MG63 (cell line): ENCODE results near the gene MIDN. TPM values are rescaled to one million over a fixed set of nuclear protein-coding genes. Genes with fewer than 3 reads are reported as not detected.
"Not testable (repeated sequence)": the region's sequence is repeated elsewhere in the genome, so short reads cannot be mapped to it uniquely, and the experiment has no call there.

Source experiments
- DNase-seq: peaks from one replicate; pipeline ENCODE4 v3.0.0-alpha.2; 2020
- H3K27me3 ChIP-seq: fragments of 250-450 bp; sonication (Bioruptor Pico); 2 replicates; pipeline ENCODE4 v1.5.1; 2020; ENCODE audit warnings: mild to moderate bottlenecking, moderate library complexity
- H3K36me3 ChIP-seq: fragments of 250-450 bp; sonication (Bioruptor Pico); 2 replicates; pipeline ENCODE4 v1.5.1; 2020; ENCODE audit warnings: mild to moderate bottlenecking, moderate library complexity
- H3K4me3 ChIP-seq: fragments of 250-450 bp; sonication (Bioruptor Pico); 2 replicates; pipeline ENCODE4 v1.5.1; 2020; ENCODE audit warnings: mild to moderate bottlenecking, moderate library complexity
- H3K9me3 ChIP-seq: fragments of 250-450 bp; sonication (Bioruptor Pico); 2 replicates; pipeline ENCODE4 v1.5.1; 2020; ENCODE audit warnings: mild to moderate bottlenecking, moderate library complexity
- total RNA-seq: library from RNA; depleted of rRNA; stranded (reverse); fragments of >200 nt; shearing (Covaris generic); gene quantifications from 2 replicates; pipeline ENCODE4 v1.2.3, GENCODE V29; 2014; ENCODE audit warnings: low replicate concordance; rRNA removed

Gene MIDN
- total RNA-seq, 1 experiment from 2014 or later: 5.7 TPM

GRCh38 chr19:1300744-1301490 lies 52.5 kb downstream of the MIDN start:
- no peaks in the 10 kb centered on the region for H3K36me3 ChIP-seq
- no peaks in the 10 kb centered on the region for H3K9me3 ChIP-seq
- DNase-seq: no peak
- H3K4me3 ChIP-seq: no peak overlapping the region
- no peaks in the 10 kb centered on the region for H3K27me3 ChIP-seq

GRCh38 chr19:1302533-1303239 lies 54.3 kb downstream of the MIDN start:
- no peaks in the 10 kb centered on the region for H3K9me3 ChIP-seq
- DNase-seq: no peak
- no peaks in the 10 kb centered on the region for H3K36me3 ChIP-seq
- no peak overlapping the region for H3K4me3 ChIP-seq
- H3K27me3 ChIP-seq: no peaks in the 10 kb centered on the region

GRCh38 chr19:1304197-1304924 lies 56.0 kb downstream of the MIDN start:
- Histone ChIP-seq H3K4me3 (no peak overlapping the region), H3K36me3 (no peaks in the 10 kb centered on the region), H3K27me3 (no peaks in the 10 kb centered on the region), H3K9me3 (no peaks in the 10 kb centered on the region)
- DNase-seq: no peak

- H3K9me3 ChIP-seq, H3K27me3 ChIP-seq, H3K4me3 ChIP-seq, H3K36me3 ChIP-seq, DNase-seq: not testable (repeated sequence)
These were observed 57.0 kb downstream of the MIDN start for GRCh38 chr19:1305354-1305753.

DNA sequence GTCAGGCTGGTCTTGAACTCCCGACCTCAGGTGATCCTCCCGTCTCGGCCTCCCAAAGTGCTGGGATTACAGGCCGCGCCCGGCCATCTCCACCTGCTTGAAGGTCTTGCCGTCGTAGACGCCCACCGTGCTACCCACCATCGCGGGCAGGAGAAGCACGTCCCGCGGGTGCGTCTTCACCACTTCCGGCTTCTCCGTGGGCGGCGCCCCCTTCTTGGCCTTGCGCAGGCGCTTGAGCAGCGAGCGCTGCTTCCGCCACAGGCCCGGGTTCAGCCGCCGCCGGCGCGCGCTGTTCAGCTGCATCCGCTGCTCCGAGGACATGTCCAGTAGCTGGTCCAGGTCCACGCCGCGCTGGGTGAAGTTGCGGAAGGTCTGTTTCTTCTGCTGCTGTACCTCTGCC lies 58.9 kb downstream of the MIDN start:
- Histone ChIP-seq H3K36me3 (no peaks in the 10 kb centered on the region), H3K4me3 (no peak overlapping the region), H3K9me3 (no peaks in the 10 kb centered on the region), H3K27me3 (no peaks in the 10 kb centered on the region)
- no peak for DNase-seq

GRCh38 chr19:1307755-1308303 lies 59.4 kb downstream of the MIDN start:
- DNase-seq: no peak
- H3K36me3 ChIP-seq: no peaks in the 10 kb centered on the region
- no peak overlapping the region for H3K4me3 ChIP-seq
- no peaks in the 10 kb centered on the region for H3K27me3 ChIP-seq
- H3K9me3 ChIP-seq: no peaks in the 10 kb centered on the region

GRCh38 chr19:1308718-1309117 lies 60.3 kb downstream of the MIDN start:
- H3K27me3 ChIP-seq: no peaks in the 10 kb centered on the region
- no peaks in the 10 kb centered on the region for H3K9me3 ChIP-seq
- H3K4me3 ChIP-seq: no peak overlapping the region
- DNase-seq: no peak
- H3K36me3 ChIP-seq: no peaks in the 10 kb centered on the region

Other genes with a start within 250 kb of the MIDN start
- gene GRIN3B, start 248.2 kb upstream of the MIDN start, total RNA-seq: not detected in 2 replicates
- gene TMEM259, start 227.5 kb upstream of the MIDN start, total RNA-seq: 40.3 and 75.8 TPM in 2 replicates
- gene RNU6-2, start 227.1 kb upstream of the MIDN start, total RNA-seq: not detected in 2 replicates
- gene CNN2, start 222.0 kb upstream of the MIDN start, total RNA-seq: 52.7 and 84.9 TPM in 2 replicates
- gene ABCA7, start 208.5 kb upstream of the MIDN start, total RNA-seq: 0.26 and 4.3 TPM in 2 replicates
- not detected in 2 replicates for gene ARHGAP45, start 181.4 kb upstream of the MIDN start, total RNA-seq
- gene POLR2E, start 153.2 kb upstream of the MIDN start, total RNA-seq: 128 and 157 TPM in 2 replicates
- gene GPX4, start 144.6 kb upstream of the MIDN start, total RNA-seq: 293 and 320 TPM in 2 replicates
- gene SBNO2, start 74.3 kb upstream of the MIDN start, total RNA-seq: 15.6 and 22.7 TPM in 2 replicates
- gene STK11, start 42.8 kb upstream of the MIDN start, total RNA-seq: 43.2 and 51.5 TPM in 2 replicates
- 0.30 and 0.35 TPM in 2 replicates for gene CBARP, start 10.6 kb upstream of the MIDN start, total RNA-seq
- gene ATP5F1D, start 6.8 kb upstream of the MIDN start, total RNA-seq: 29.4 and 33.8 TPM in 2 replicates
- 64.1 and 68.5 TPM in 2 replicates for gene CIRBP, start 20.7 kb downstream of the MIDN start, total RNA-seq
- 32.2 and 57.2 TPM in 2 replicates for gene FAM174C, start 26.9 kb downstream of the MIDN start, total RNA-seq
- gene EFNA2, start 37.3 kb downstream of the MIDN start, total RNA-seq: 0.76 TPM in 1 of 2 replicates, not detected in the other
- 19.3 and 49.5 TPM in 2 replicates for gene NDUFS7, start 135.3 kb downstream of the MIDN start, total RNA-seq
- gene GAMT, start 153.0 kb downstream of the MIDN start, total RNA-seq: 22.1 and 30.7 TPM in 2 replicates
- 107 and 149 TPM in 2 replicates for gene DAZAP1, start 159.0 kb downstream of the MIDN start, total RNA-seq
- gene RPS15, start 189.8 kb downstream of the MIDN start, total RNA-seq: 702 and 820 TPM in 2 replicates
- gene APC2, start 201.5 kb downstream of the MIDN start, total RNA-seq: 0.59 and 2.0 TPM in 2 replicates
- 25.6 and 51.6 TPM in 2 replicates for gene C19orf25, start 230.6 kb downstream of the MIDN start, total RNA-seq
- 0.40 and 9.0 TPM in 2 replicates for gene PCSK4, start 241.8 kb downstream of the MIDN start, total RNA-seq
- 0.99 and 1.9 TPM in 2 replicates for gene REEP6, start 242.6 kb downstream of the MIDN start, total RNA-seq